Prostate gland (tissue), 2 donors: ENCODE data around the gene GAL3ST3.

Source experiments
- POLR2A ChIP-seq: fragments of 450-650 bp; IDR thresholded peaks from one replicate; pipeline ENCODE4 v1.6.1; 2016; ENCODE audit warnings: antibody characterized with exemption, mild to moderate bottlenecking
- POLR2AphosphoS5 ChIP-seq: sonication (generic); formaldehyde crosslinking; IDR thresholded peaks from one replicate; pipeline ENCODE4 v1.6.1; 2017; ENCODE audit warnings: antibody characterized with exemption
- TF ChIP-seq, protein P1 (sequence below), 4 experiments: fragments of 200-600 bp in 2 of 4; fragments of 450-650 bp in 2 of 4; sonication (generic) in 2 of 4; IDR thresholded peaks; 1 replicate in 3 of 4; 2 replicates in 1 of 4; pipeline ENCODE4 v1.5.1; 2016 to 2019; ENCODE audit warnings: antibody characterized with exemption in 4 of 4, mild to moderate bottlenecking in 2 of 4, moderate library complexity in 2 of 4

DNA sequence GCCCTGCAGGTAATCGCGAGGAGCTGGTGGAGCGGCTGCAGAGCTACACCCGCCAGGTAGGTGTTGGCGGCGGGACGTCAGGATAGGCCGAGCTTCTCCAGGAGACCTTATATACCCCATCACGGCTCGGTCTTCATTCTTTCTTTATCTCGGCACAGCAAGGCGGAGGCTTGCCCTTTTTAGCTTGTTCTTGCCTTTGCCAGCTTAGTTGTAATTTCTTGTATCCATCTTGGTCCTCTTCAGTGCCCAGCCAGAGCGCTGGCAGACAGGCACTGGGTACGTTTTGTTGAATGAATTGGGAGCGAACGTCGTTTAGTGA is 3.7 kb upstream of the GAL3ST3 start:
- TF ChIP-seq, protein P1, sequence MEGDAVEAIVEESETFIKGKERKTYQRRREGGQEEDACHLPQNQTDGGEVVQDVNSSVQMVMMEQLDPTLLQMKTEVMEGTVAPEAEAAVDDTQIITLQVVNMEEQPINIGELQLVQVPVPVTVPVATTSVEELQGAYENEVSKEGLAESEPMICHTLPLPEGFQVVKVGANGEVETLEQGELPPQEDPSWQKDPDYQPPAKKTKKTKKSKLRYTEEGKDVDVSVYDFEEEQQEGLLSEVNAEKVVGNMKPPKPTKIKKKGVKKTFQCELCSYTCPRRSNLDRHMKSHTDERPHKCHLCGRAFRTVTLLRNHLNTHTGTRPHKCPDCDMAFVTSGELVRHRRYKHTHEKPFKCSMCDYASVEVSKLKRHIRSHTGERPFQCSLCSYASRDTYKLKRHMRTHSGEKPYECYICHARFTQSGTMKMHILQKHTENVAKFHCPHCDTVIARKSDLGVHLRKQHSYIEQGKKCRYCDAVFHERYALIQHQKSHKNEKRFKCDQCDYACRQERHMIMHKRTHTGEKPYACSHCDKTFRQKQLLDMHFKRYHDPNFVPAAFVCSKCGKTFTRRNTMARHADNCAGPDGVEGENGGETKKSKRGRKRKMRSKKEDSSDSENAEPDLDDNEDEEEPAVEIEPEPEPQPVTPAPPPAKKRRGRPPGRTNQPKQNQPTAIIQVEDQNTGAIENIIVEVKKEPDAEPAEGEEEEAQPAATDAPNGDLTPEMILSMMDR (IDR thresholded peaks at IDR 0.05): no peak
- TF ChIP-seq POLR2A (no peak), POLR2AphosphoS5 (no peak)
